SK-N-MC (cell line): ENCODE data around the gene ITGA2B.

Experiments used
- EZH2 ChIP-seq: fragments of 200-600 bp; sonication (generic); IDR thresholded peaks from one replicate; pipeline ENCODE4 v1.6.1; 2017; ENCODE audit warnings: antibody characterized with exemption
- POLR2AphosphoS5 ChIP-seq: IDR thresholded peaks from 2 replicates; pipeline ENCODE4 v1.6.1; 2012; ENCODE audit warnings: mild to moderate bottlenecking, low read depth, low read length, borderline replicate concordance

DNA sequence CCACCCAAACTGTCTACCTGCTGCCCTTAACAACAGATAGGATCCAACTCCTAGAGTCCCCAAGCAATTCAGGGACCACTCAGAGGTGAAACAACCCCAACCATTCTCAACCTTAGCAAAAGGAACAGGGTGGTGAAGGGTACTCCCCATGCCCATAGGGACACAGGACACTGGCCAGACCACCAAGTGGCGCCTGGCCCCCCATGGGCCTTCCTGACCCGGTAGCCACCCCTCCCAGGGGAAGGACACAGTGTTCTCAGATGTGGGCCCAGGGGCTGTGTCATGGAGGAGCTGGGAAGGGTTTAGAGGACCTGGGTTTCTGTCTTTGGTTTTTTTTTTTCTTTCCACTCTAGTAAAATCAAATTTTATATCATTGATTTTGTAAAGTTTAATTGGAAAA is 55.1 kb downstream of the ITGA2B start:
- TF ChIP-seq EZH2 (no peak), POLR2AphosphoS5 (no peak)
